ENCODE results near the gene DIP2B.

GRCh38 chr12:50659260-50659659 is 154.5 kb downstream of the DIP2B start:
- TF ChIP-seq CTCF (IDR thresholded peaks at IDR 0.05; ENCODE audit: insufficient read depth, low read length, poor library complexity, severe bottlenecking) = no peak
- no peak for TF ChIP-seq EZH2phosphoT487 (conservative IDR thresholded peaks at IDR 0.05; ENCODE audit: low read length)

Data from SU-DHL-6 (cell line).